HT-29 (cell line): ENCODE data around the gene ZNF791. TPM values are rescaled to one million over a fixed set of nuclear protein-coding genes. Genes with fewer than 3 reads are reported as not detected.
"Not testable (repeated sequence)": the region's sequence is repeated elsewhere in the genome, so short reads cannot be mapped to it uniquely, and the experiment has no call there.

ENCODE experiments used
- DNase-seq: peaks from one replicate; pipeline ENCODE4 v3.0.0-alpha.2; 2015; ENCODE audit warnings: low spot score
- total RNA-seq: library from RNA; depleted of rRNA; stranded (reverse); fragments of >200 nt; shearing (Covaris generic); gene quantifications from 2 replicates; pipeline ENCODE4 v1.2.3, GENCODE V29; 2014; rRNA removed

Gene ZNF791
- total RNA-seq, result 3.0 and 4.4 TPM in 2 replicates

GRCh38 chr19:12610540-12611360 lies at the start of gene ZNF791, which contains the start of gene ZNF490:
ZNF791 (plus strand) TSS chr19:12610920; CDS start chr19:12611080, 160 bp downstream.
ZNF490 (minus strand) TSS chr19:12610813; CDS start chr19:12610680, 133 bp downstream.
- peak; percentile 94 for DNase-seq

GRCh38 chr19:12564016-12564664 lies 46.6 kb upstream of the ZNF791 start:
- peak; percentile 82 for DNase-seq

- DNase-seq, result not testable (repeated sequence)
Observed at GRCh38 chr19:12566380-12566779, 44.3 kb upstream of the ZNF791 start.

GRCh38 chr19:12567951-12568350 lies 42.8 kb upstream of the ZNF791 start:
- no peak for DNase-seq

- no peak for DNase-seq
Observed at GRCh38 chr19:12574036-12574435, 36.7 kb upstream of the ZNF791 start.

- DNase-seq, result no peak
Observed at GRCh38 chr19:12578641-12579040, 32.1 kb upstream of the ZNF791 start.

GRCh38 chr19:12580180-12580694 lies 30.5 kb upstream of the ZNF791 start:
- no peak for DNase-seq

- DNase-seq, result no peak
Observed at GRCh38 chr19:12581100-12581499, 29.6 kb upstream of the ZNF791 start.

- DNase-seq, result no peak
Observed at GRCh38 chr19:12596485-12596884, 14.2 kb upstream of the ZNF791 start.

GRCh38 chr19:12596927-12597548 lies 13.7 kb upstream of the ZNF791 start:
- no peak for DNase-seq

- no peak for DNase-seq
Observed at GRCh38 chr19:12597594-12597993, 13.1 kb upstream of the ZNF791 start.

- DNase-seq, result no peak
Observed at GRCh38 chr19:12603714-12604113, 7.0 kb upstream of the ZNF791 start.

GRCh38 chr19:12606796-12607195 lies 3.9 kb upstream of the ZNF791 start:
- no peak for DNase-seq

GRCh38 chr19:12607631-12608030 lies 3.1 kb upstream of the ZNF791 start:
- DNase-seq, result no peak

GRCh38 chr19:12611361-12611699 lies 610 bp downstream of the ZNF791 start:
- DNase-seq, result peak; percentile 59

- no peak for DNase-seq
Observed at GRCh38 chr19:12617646-12618045, 6.9 kb downstream of the ZNF791 start.

GRCh38 chr19:12621253-12622024 lies 10.7 kb downstream of the ZNF791 start:
- DNase-seq, result not testable (repeated sequence)

GRCh38 chr19:12623361-12624031 lies 12.8 kb downstream of the ZNF791 start:
- no peak for DNase-seq

GRCh38 chr19:12626958-12627357 lies 16.2 kb downstream of the ZNF791 start:
- DNase-seq, result no peak

- no peak for DNase-seq
Observed at GRCh38 chr19:12628040-12629022, 17.6 kb downstream of the ZNF791 start.
